GM12878 (cell line): ENCODE results near the gene VPS18. TPM values are rescaled to one million over a fixed set of nuclear protein-coding genes. Genes with fewer than 3 reads are reported as not detected.
A peak's percentile ranks its signal among the peaks of the same experiment; 100 is the strongest.

Source experiments
- HCFC1 ChIP-seq: fragments of 150-350 bp; IDR thresholded peaks from 2 replicates; pipeline ENCODE4 v1.6.1; 2014; ENCODE audit warnings: low read length
- HDGF ChIP-seq: fragments of 450-650 bp; IDR thresholded peaks from 2 replicates; pipeline ENCODE4 v1.6.1; 2016; ENCODE audit warnings: antibody characterized with exemption
- NFXL1 ChIP-seq: fragments of 450-650 bp; IDR thresholded peaks from 2 replicates; pipeline ENCODE4 v1.6.1; 2017; ENCODE audit warnings: antibody characterized with exemption, mild to moderate bottlenecking, borderline replicate concordance
- NKRF ChIP-seq: fragments of 450-650 bp; conservative IDR thresholded peaks from 2 replicates; pipeline ENCODE4 v1.6.1; 2017; ENCODE audit warnings: mild to moderate bottlenecking, moderate library complexity
- NR2C1 ChIP-seq: fragments of 450-650 bp; IDR thresholded peaks from 2 replicates; pipeline ENCODE4 v1.6.1; 2017; ENCODE audit warnings: antibody characterized with exemption, mild to moderate bottlenecking, moderate library complexity
- POLR2AphosphoS5 ChIP-seq: IDR thresholded peaks from 2 replicates; pipeline ENCODE4 v1.6.1; 2011; ENCODE audit warnings: mild to moderate bottlenecking, low read length, inconsistent platforms
- RUNX3 ChIP-seq: IDR thresholded peaks from 2 replicates; pipeline ENCODE4 v1.6.1; 2012; ENCODE audit warnings: low read length, inconsistent platforms
- SUPT20H ChIP-seq: IDR thresholded peaks from 2 replicates; pipeline ENCODE4 v1.6.1; 2011; ENCODE audit warnings: low read depth, mild to moderate bottlenecking, low read length, moderate library complexity, borderline replicate concordance; ENCODE audit not compliant: control insufficient read depth
- ZNF207 ChIP-seq: fragments of 450-650 bp; IDR thresholded peaks from 2 replicates; pipeline ENCODE4 v1.6.1; 2014; ENCODE audit warnings: antibody characterized with exemption, mild to moderate bottlenecking, borderline replicate concordance
- ZNF384 ChIP-seq: IDR thresholded peaks from 2 replicates; pipeline ENCODE4 v1.6.1; 2012; ENCODE audit warnings: low read depth, mild to moderate bottlenecking, low read length, improper control_type of control experiment, borderline replicate concordance
- polyA plus RNA-seq, 11 experiments: library from polyadenylated mRNA; depleted of rRNA in 4 of 11; unstranded in 6 of 11; stranded (reverse) in 5 of 11; fragments of >200 nt; fragmentation: Nextera tagmentation in 4 of 11; fragmentation: Illumina TruSeq in 1 of 11; extraction: Ambion mirVana in 4 of 11; extraction: Trizol in 1 of 11; gene quantifications; 1 replicate in 1 of 11; 2 replicates in 10 of 11; pipeline versions ENCODE4 v1.2.1 to v1.2.3, GENCODE V29; 2011 to 2016; ENCODE audit warnings: inconsistent platforms in 2 of 11, missing spikeins in 2 of 11, low read depth in 1 of 11
- total RNA-seq, 4 experiments: library from RNA; depleted of rRNA in 3 of 4; stranded (reverse); fragments of >200 nt in 3 of 4; fragmentation: Illumina TruSeq in 1 of 4; extraction: Trizol in 1 of 4; gene quantifications; 2 replicates each; pipeline versions ENCODE4 v1.2.1 to v1.2.3, GENCODE V29; 2013 to 2021
- TF ChIP-seq, protein P1 (sequence below): fragments of 450-650 bp; IDR thresholded peaks from 2 replicates; pipeline ENCODE4 v1.6.1; 2017; ENCODE audit warnings: low read depth, mild to moderate bottlenecking, moderate library complexity
- TF ChIP-seq, protein P2 (sequence below): IDR thresholded peaks from 2 replicates; pipeline ENCODE4 v1.6.1; 2012; ENCODE audit warnings: improper control_type of control experiment, low read depth, low read length; ENCODE audit not compliant: insufficient replicate concordance
- TF ChIP-seq, protein P3 (sequence below): IDR thresholded peaks from 2 replicates; pipeline ENCODE4 v1.6.1; 2011; ENCODE audit warnings: low read depth, low read length, improper control_type of control experiment, borderline replicate concordance
- TF ChIP-seq, protein P4 (sequence below), 3 experiments: IDR thresholded peaks in 2 of 3; conservative IDR thresholded peaks in 1 of 3; 2 replicates each; pipeline ENCODE4 v1.5.1; 2011; ENCODE audit warnings: low read depth in 3 of 3, low read length in 3 of 3, mild to moderate bottlenecking in 3 of 3, control low read depth in 2 of 3, moderate library complexity in 2 of 3, inconsistent platforms in 1 of 3, mixed read lengths in 1 of 3; ENCODE audit not compliant: control insufficient read depth in 2 of 3, insufficient read depth in 1 of 3; ENCODE audit errors: extremely low read depth in 1 of 3

The VPS18 gene
- total and polyA plus RNA-seq, 10 of the 15 experiments (the other 5 are each of a cell fraction or from before 2014, with no cell fraction given), result 0.71 to 20.4 (median 10.6) TPM

- TF ChIP-seq, protein P1, sequence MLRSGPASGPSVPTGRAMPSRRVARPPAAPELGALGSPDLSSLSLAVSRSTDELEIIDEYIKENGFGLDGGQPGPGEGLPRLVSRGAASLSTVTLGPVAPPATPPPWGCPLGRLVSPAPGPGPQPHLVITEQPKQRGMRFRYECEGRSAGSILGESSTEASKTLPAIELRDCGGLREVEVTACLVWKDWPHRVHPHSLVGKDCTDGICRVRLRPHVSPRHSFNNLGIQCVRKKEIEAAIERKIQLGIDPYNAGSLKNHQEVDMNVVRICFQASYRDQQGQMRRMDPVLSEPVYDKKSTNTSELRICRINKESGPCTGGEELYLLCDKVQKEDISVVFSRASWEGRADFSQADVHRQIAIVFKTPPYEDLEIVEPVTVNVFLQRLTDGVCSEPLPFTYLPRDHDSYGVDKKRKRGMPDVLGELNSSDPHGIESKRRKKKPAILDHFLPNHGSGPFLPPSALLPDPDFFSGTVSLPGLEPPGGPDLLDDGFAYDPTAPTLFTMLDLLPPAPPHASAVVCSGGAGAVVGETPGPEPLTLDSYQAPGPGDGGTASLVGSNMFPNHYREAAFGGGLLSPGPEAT, result peak; percentile 44
- TF ChIP-seq HDGF, result 0 out of 2 replicates have a peak, but pooled peaks have one; percentile 19
- TF ChIP-seq NR2C1, result no peak
- TF ChIP-seq, protein P2, sequence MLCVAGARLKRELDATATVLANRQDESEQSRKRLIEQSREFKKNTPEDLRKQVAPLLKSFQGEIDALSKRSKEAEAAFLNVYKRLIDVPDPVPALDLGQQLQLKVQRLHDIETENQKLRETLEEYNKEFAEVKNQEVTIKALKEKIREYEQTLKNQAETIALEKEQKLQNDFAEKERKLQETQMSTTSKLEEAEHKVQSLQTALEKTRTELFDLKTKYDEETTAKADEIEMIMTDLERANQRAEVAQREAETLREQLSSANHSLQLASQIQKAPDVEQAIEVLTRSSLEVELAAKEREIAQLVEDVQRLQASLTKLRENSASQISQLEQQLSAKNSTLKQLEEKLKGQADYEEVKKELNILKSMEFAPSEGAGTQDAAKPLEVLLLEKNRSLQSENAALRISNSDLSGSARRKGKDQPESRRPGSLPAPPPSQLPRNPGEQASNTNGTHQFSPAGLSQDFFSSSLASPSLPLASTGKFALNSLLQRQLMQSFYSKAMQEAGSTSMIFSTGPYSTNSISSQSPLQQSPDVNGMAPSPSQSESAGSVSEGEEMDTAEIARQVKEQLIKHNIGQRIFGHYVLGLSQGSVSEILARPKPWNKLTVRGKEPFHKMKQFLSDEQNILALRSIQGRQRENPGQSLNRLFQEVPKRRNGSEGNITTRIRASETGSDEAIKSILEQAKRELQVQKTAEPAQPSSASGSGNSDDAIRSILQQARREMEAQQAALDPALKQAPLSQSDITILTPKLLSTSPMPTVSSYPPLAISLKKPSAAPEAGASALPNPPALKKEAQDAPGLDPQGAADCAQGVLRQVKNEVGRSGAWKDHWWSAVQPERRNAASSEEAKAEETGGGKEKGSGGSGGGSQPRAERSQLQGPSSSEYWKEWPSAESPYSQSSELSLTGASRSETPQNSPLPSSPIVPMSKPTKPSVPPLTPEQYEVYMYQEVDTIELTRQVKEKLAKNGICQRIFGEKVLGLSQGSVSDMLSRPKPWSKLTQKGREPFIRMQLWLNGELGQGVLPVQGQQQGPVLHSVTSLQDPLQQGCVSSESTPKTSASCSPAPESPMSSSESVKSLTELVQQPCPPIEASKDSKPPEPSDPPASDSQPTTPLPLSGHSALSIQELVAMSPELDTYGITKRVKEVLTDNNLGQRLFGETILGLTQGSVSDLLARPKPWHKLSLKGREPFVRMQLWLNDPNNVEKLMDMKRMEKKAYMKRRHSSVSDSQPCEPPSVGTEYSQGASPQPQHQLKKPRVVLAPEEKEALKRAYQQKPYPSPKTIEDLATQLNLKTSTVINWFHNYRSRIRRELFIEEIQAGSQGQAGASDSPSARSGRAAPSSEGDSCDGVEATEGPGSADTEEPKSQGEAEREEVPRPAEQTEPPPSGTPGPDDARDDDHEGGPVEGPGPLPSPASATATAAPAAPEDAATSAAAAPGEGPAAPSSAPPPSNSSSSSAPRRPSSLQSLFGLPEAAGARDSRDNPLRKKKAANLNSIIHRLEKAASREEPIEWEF, result no peak
- TF ChIP-seq, protein P3, sequence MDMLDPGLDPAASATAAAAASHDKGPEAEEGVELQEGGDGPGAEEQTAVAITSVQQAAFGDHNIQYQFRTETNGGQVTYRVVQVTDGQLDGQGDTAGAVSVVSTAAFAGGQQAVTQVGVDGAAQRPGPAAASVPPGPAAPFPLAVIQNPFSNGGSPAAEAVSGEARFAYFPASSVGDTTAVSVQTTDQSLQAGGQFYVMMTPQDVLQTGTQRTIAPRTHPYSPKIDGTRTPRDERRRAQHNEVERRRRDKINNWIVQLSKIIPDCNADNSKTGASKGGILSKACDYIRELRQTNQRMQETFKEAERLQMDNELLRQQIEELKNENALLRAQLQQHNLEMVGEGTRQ, result no peak
- TF ChIP-seq ZNF384, result no peak
- TF ChIP-seq ZNF207, result peak; percentile 18; the same call in 1 of the 2 replicates
- peak; percentile 89 for TF ChIP-seq POLR2AphosphoS5
- no peak; the same call in 1 of the 2 replicates for TF ChIP-seq HCFC1
- TF ChIP-seq, protein P4, sequence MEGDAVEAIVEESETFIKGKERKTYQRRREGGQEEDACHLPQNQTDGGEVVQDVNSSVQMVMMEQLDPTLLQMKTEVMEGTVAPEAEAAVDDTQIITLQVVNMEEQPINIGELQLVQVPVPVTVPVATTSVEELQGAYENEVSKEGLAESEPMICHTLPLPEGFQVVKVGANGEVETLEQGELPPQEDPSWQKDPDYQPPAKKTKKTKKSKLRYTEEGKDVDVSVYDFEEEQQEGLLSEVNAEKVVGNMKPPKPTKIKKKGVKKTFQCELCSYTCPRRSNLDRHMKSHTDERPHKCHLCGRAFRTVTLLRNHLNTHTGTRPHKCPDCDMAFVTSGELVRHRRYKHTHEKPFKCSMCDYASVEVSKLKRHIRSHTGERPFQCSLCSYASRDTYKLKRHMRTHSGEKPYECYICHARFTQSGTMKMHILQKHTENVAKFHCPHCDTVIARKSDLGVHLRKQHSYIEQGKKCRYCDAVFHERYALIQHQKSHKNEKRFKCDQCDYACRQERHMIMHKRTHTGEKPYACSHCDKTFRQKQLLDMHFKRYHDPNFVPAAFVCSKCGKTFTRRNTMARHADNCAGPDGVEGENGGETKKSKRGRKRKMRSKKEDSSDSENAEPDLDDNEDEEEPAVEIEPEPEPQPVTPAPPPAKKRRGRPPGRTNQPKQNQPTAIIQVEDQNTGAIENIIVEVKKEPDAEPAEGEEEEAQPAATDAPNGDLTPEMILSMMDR (IDR thresholded peaks at IDR 0.05 in 2 of 3, conservative IDR thresholded peaks at IDR 0.05 in 1 of 3; ENCODE audit: control insufficient read depth in 2 of 3, extremely low read depth in 1 of 3, insufficient read depth in 1 of 3, low read depth in 3 of 3, low read length in 3 of 3), result peak; percentile 44 to 63 (median 55); a peak in 5 of 6 replicates
- no peak for TF ChIP-seq SUPT20H
- TF ChIP-seq RUNX3, result no peak
- TF ChIP-seq NKRF, result peak; percentile 77; the same call in 1 of the 2 replicates
- no peak for TF ChIP-seq NFXL1
Measured at GRCh38 chr15:40873694-40874561, 20.3 kb upstream of the VPS18 start, which contains the start of gene RHOV (continued).
